ENCODE measurements around the gene SPAG9. TPM values are rescaled to one million over a fixed set of nuclear protein-coding genes. Genes with fewer than 3 reads are reported as not detected.

SPAG9 gene
- total RNA-seq, 1 experiment from 2014 or later, result 129 TPM

- Mint-ChIP-seq H3K36me3 (ENCODE audit: insufficient read depth, unreplicated experiment) (peaks cover 5% of the 10 kb centered on the region), H3K4me1 (ENCODE audit: low read depth, unreplicated experiment) (peaks cover 17% of the 10 kb centered on the region), H3K27ac (ENCODE audit: unreplicated experiment) (no peak overlapping the region), H3K9me3 (ENCODE audit: low read depth, unreplicated experiment) (no peaks in the 10 kb centered on the region), H3K27me3 (ENCODE audit: unreplicated experiment) (no peaks in the 10 kb centered on the region), H3K4me3 (ENCODE audit: low read depth, unreplicated experiment) (no peak overlapping the region)
- no peak for DNase-seq
- CTCF ChIA-PET, result interaction anchor here (0.8 to 1.8 kb wide), 4 partner anchors 8 to 63 kb away, joined by 3 to 4 read pairs (median 3); no protein-coding TSS in a partner anchor
- no peak for TF ChIP-seq CTCF (IDR thresholded peaks at IDR 0.05; ENCODE audit: unreplicated experiment)
- BruUV-seq (replicated peaks), result no TSS peak
- intact Hi-C loops (cut with micrococcal nuclease; ENCODE audit: unreplicated experiment), result no loop called here
These were observed 194.1 kb downstream of the SPAG9 start for GRCh38 chr17:50926523-50926922.

GRCh38 chr17:50925296-50925891 is 195.3 kb downstream of the SPAG9 start:
- Mint-ChIP-seq H3K36me3 (ENCODE audit: insufficient read depth, unreplicated experiment) (peaks cover 3% of the 10 kb centered on the region), H3K4me3 (ENCODE audit: low read depth, unreplicated experiment) (no peak overlapping the region), H3K9me3 (ENCODE audit: low read depth, unreplicated experiment) (no peaks in the 10 kb centered on the region), H3K27ac (ENCODE audit: unreplicated experiment) (no peak overlapping the region), H3K4me1 (ENCODE audit: low read depth, unreplicated experiment) (peaks cover 26% of the 10 kb centered on the region), H3K27me3 (ENCODE audit: unreplicated experiment) (no peaks in the 10 kb centered on the region)
- intact Hi-C loops (cut with micrococcal nuclease; ENCODE audit: unreplicated experiment), result no loop called here
- BruUV-seq (replicated peaks), result no TSS peak
- TF ChIP-seq CTCF (IDR thresholded peaks at IDR 0.05; ENCODE audit: unreplicated experiment), result no peak
- no peak for DNase-seq
- CTCF ChIA-PET, result interaction anchor here (0.8 to 1.6 kb wide), 2 partner anchors 10 to 62 kb away, joined by 3 to 4 read pairs; no protein-coding TSS in a partner anchor

- BruUV-seq (replicated peaks), result no TSS peak
- H3K27me3 Mint-ChIP-seq (ENCODE audit: unreplicated experiment), result no peaks in the 10 kb centered on the region
- no peaks in the 10 kb centered on the region for H3K9me3 Mint-ChIP-seq (ENCODE audit: low read depth, unreplicated experiment)
These were observed 195.9 kb downstream of the SPAG9 start for GRCh38 chr17:50924800-50925199.

GRCh38 chr17:50924300-50924699 is 196.4 kb downstream of the SPAG9 start:
- no peak for DNase-seq
- peaks cover 14% of the 10 kb centered on the region for H3K36me3 Mint-ChIP-seq (ENCODE audit: insufficient read depth, unreplicated experiment)
- H3K4me3 Mint-ChIP-seq (ENCODE audit: low read depth, unreplicated experiment), result no peak overlapping the region
- no peak overlapping the region for H3K27ac Mint-ChIP-seq (ENCODE audit: unreplicated experiment)
- H3K4me1 Mint-ChIP-seq (ENCODE audit: low read depth, unreplicated experiment), result peaks cover 36% of the 10 kb centered on the region
- CTCF ChIA-PET, result no interaction called here
- TF ChIP-seq CTCF (IDR thresholded peaks at IDR 0.05; ENCODE audit: unreplicated experiment), result no peak
- H3K9me3 Mint-ChIP-seq (ENCODE audit: low read depth, unreplicated experiment), result no peaks in the 10 kb centered on the region
- no peaks in the 10 kb centered on the region for H3K27me3 Mint-ChIP-seq (ENCODE audit: unreplicated experiment)
- no TSS peak for BruUV-seq (replicated peaks)
- intact Hi-C loops (cut with micrococcal nuclease; ENCODE audit: unreplicated experiment), result no loop called here

More at GRCh38 chr17:50924800-50925199, 195.9 kb downstream of the SPAG9 start:
- TF ChIP-seq CTCF (IDR thresholded peaks at IDR 0.05; ENCODE audit: unreplicated experiment), result no peak
- Mint-ChIP-seq H3K4me3 (ENCODE audit: low read depth, unreplicated experiment) (no peak overlapping the region), H3K4me1 (ENCODE audit: low read depth, unreplicated experiment) (peaks cover 31% of the 10 kb centered on the region), H3K36me3 (ENCODE audit: insufficient read depth, unreplicated experiment) (peaks cover 9% of the 10 kb centered on the region), H3K27ac (ENCODE audit: unreplicated experiment) (no peak overlapping the region)
- intact Hi-C loops (cut with micrococcal nuclease; ENCODE audit: unreplicated experiment), result no loop called here
- CTCF ChIA-PET, result no interaction called here
- DNase-seq, result no peak

All from Calu3 (cell line).